Islet precursor cell (in vitro differentiated cells): ENCODE data around the gene GNG2.
A peak's percentile ranks its signal among the peaks of the same experiment; 100 is the strongest.

Source experiments
- DNase-seq: peaks from one replicate; pipeline ENCODE4 v3.0.0-alpha.2; 2018

Gene GNG2

DNA sequence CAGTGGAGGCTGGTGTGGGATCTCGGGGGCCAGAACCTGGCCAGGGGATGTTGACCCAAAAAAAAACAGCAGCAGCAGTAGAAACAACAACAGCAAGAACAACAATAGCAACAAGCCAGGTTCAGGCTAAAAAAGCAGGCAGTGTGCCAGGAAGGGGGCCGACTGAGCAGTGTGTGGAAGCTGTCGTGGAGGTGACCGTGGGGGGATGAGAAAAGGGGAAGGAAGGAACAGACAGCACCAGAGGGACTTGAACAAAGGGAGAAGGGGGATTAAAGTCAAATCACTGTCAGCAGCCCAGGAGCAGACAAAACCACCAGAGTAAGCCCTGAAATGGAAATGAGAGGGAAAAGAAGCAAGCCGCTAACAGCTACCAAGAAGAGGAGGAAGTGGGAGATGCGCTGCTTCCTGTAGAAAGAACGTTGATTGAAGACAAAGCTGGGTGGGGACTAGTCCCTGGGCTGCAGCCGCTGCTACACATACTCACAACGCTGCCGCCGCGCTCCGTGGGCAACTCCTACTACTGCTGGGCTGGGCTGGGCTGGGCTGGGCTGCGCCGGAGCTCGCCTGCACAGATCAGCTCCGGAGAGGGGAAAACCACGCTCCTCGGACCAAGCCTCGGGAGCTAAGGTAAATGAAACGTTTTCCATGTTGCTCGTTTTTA, at the start of gene GNG2:
Gene GNG2 (plus strand): TSS at position 449 of the 661 bp plus-strand sequence. CDS start 90,067 bp downstream, outside the sequence.
- peak; percentile 88 for DNase-seq

DNA sequence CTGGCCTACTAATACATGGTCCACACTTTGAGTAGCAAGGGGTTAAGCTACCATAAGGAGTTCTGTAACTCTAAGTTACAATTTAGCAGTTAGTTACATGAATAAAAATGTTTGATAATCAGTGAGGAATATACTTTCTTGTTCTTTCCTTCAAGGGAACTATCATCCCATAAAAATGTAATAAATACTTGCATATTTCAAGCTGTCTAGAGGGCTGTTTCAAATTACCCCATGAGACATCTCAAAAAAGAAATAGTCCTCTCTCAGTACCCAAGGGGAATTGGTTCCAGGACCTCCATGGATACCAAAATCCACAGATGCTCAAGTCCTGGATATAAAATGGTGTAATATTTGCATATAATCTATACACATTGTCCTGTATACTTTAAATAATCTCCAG, 48.7 kb upstream of the GNG2 start:
- no peak for DNase-seq

- no peak for DNase-seq
Measured at GRCh38 chr14:51816031-51816430, 44.4 kb upstream of the GNG2 start.

- DNase-seq: no peak
Measured at GRCh38 chr14:51817326-51817725, 43.1 kb upstream of the GNG2 start.

GRCh38 chr14:51818748-51819380, 41.5 kb upstream of the GNG2 start:
- DNase-seq: no peak

GRCh38 chr14:51821822-51822221, 38.6 kb upstream of the GNG2 start:
- no peak for DNase-seq

DNA sequence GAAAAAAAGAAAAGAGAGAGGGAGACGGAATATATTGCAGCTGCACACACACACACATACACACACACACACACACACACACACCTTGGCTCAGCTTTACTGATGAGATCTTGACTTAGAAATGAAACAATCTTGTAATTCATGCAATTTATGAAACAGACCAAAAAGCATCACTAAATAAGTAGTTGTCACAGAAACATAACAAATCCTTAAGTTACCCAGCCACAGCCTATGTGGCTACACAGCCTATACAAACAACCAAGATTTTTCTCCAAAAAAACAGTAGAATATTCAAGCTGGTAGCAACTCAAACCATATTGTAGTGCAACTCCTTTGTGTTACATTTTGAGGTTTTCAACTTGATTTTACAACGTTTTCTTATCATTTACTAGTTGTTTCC, 37.9 kb upstream of the GNG2 start:
- no peak for DNase-seq

GRCh38 chr14:51823706-51824105, 36.7 kb upstream of the GNG2 start:
- no peak for DNase-seq

- DNase-seq: no peak
Measured at GRCh38 chr14:51824191-51824590, 36.2 kb upstream of the GNG2 start.

DNA sequence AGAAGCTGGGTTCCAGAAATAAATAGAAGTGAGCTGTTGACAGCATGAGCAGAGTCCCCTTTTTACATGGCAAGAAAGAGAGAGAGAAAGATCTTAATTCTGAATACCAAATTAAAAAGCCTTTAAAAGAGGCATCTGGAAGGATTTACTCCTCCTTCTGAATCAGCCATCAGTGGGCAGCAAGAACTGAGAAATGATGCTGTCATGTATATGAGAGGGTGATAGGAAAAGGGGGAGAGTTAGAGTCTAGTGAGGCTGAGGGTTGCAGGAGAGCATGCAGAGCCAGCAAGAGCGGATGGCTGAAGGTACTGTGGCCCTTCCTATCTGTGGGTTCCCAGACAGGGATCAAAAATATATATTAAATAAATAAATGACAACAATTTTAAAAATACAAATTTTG, 34.5 kb upstream of the GNG2 start:
- no peak for DNase-seq

- DNase-seq: peak; percentile 91
Measured at GRCh38 chr14:51828017-51828797, 32.2 kb upstream of the GNG2 start.

GRCh38 chr14:51834240-51834639, 26.2 kb upstream of the GNG2 start:
- DNase-seq: peak; percentile 60

DNA sequence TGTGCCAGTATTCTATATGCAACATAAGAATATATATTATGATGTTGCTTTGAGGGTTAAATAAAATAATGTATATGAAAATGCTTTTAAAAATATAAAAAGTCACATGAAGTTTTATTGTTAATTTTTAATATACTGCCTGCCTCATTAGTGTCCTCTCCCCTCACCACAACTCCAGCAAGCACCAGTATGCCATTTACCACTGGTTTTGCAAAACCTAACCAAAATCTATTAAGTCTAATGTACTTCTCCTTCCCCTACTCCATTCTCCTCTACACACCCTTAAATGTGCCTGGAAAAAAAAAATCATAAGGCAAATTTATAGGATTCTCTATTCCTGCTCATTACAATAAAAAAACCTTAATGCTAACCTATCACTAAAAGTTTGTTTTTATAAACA, 24.0 kb upstream of the GNG2 start:
- DNase-seq: no peak

DNA sequence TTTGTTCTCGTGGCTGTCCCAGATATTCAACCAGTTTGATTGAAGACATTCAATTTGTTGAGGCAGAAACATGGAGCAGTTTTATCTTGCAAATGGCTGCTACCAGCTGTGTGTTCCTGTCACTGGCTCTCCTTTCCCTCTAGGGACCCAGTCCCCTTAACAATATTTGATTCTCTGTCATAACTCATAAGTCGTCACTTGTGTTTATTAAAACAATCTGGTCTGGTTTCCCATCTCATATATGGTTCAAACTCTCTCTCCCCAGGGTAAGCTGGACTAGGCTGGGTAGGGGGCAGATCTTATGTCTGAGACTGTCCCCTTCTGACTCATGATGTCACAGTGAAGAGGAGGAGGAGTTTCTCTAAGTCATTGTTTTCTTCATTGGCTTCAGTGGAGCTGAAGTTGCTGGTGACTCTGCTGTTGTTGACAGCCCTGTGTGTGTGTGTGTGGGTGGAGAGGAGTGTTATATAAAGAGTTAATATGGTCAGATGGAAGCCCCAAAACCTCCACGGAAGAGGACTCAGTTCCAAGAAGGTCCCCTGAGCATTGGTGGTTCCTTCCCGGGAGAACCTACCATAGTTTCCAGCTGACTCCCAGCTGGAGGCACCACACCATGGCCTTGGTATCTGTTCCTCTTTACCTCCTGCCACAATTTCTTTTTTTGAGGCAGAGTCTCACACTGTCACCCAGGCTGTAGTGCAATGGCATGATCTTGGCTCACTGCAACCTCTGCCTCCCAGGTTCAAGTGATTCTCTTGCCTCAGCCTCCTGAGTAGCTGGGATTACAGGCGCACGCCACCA, 16.1 kb upstream of the GNG2 start:
- DNase-seq: no peak

DNA sequence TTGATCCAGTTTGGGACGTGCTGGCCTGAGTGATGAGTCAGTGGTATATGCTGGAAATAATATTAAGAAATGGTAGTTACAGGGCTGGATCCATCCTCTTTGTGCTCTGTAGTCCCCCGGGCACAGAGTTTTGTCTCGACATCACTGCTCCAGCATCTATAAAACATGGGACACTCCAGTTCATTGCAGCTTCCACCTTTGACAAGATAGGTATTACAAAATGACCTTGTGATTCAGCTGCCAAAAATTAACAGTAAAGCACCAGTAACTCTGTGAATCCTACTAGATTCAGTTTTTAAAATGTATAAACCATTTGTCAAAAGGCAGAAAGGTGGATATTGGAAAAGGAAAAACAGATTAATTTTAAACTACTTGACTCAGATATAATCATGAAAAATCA, 14.6 kb upstream of the GNG2 start:
- no peak for DNase-seq

GRCh38 chr14:51846631-51847488, 13.6 kb upstream of the GNG2 start:
- no peak for DNase-seq

- DNase-seq: no peak
Measured at GRCh38 chr14:51847489-51847796, 13.0 kb upstream of the GNG2 start.

DNA sequence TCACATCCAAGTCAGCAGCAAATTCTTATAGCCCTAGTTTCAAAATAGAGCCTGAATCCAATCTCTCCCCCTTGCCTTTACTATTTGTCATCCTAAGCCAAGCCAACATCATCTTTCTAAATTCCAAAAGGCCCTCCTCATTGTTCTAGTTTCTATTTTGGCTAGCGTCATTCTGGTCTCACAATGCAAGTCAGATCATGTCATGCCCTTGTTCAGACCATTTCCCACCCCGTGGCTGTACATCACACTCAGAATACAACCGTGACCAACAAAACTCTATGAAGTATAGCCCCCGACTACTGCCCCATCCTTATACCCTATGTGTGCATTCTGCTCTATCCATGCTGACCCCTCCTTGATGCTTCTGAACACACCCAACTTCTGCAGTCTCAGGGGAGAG, 12.3 kb upstream of the GNG2 start:
- no peak for DNase-seq

GRCh38 chr14:51849097-51849496, 11.3 kb upstream of the GNG2 start:
- no peak for DNase-seq

DNA sequence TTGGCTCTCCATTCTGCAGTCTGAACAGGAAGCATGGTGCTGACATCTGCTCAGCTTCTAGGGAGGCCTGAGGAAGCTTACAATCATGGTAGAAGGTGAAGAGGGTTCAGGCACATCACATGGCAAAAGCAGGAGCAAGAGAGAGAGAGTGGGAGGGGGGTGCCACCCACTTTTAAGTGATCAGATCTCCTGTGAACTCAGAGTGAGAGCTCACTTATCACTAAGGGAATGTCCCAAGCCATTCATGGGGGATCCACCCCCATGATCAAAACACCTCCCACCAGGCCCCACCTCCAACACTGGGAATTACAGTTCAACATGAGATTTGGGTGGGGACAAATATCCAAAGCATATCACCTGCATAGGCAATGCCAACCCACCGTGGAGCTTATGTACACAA, 9.8 kb upstream of the GNG2 start:
- no peak for DNase-seq

GRCh38 chr14:51852541-51852940, 7.9 kb upstream of the GNG2 start:
- no peak for DNase-seq

DNA sequence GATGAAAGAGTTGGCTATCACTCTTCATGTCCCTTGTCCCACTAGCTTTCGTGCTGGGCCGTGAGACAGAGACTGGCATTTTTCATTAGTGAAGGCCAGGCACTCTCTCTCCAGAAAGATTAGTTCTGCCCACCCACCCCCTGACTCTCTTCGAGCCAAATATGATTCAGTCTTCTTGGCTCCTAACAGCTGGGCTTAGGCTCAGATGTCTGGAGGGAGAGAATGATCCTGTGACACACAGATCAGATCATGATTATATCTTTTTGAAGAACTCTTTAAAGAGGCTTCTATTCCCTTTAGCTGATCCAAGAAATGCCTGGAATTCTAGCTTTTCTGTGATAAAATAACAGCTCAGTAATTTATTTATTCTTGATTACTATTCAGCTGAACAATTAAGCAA, 5.2 kb upstream of the GNG2 start:
- no peak for DNase-seq
